Measurements from ENCODE around the gene PRKCZ.

DNA sequence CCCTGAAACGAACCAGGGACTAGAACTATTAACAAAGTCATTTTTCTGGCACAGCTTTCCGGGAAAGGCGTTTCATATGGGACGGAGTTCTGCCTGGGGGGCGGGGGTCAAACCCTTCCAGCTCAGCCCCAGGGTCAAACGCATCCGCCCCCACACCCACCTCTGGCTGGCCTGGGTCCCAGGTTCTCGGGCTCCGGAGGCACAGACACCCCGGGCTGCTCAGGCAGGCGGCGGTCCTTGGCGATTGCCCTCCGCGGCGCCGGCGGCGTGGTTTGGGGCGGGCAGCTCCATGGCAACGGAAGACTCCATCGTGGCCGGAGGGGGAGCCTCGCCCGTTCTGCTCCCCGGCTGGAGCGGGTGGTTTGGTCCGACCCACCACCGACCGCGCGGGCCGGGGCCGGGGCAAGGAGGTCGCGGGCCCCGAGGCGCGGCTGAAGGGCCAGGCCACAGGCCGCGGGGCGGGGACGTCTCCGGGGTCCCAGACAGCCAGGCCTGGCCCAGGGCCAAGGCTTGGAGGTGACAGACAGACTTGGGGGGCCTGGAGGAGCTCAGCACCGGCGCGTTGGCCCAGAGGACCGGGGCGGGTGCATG lies 46.6 kb upstream of the PRKCZ start, which contains the start of gene CFAP74:
- TF ChIP-seq CTCF (IDR thresholded peaks at IDR 0.05): no peak
- no peak for TF ChIP-seq POLR2A (IDR thresholded peaks at IDR 0.05)

Measured in heart left ventricle (tissue), 13 donors.